Thoracic aorta (tissue), 2 donors: ENCODE results near the gene CDCA4. TPM values are rescaled to one million over a fixed set of nuclear protein-coding genes. Genes with fewer than 3 reads are reported as not detected.

ENCODE experiments used
- ATAC-seq: fragments of 150-250 bp; one replicate; pipeline ENCODE4 v1.8.0; 2017; ENCODE audit warnings: low read depth; ENCODE audit not compliant: insufficient number of reproducible peaks, low FRiP score
- DNase-seq: peaks from one replicate; pipeline ENCODE4 v3.0.0-alpha.2; 2020; ENCODE audit warnings: low spot score
- H3K27ac ChIP-seq, 2 donors: fragments of 200-600 bp; sonication (generic); 1 replicate in 1 of 2; 2 replicates in 1 of 2; pipeline ENCODE4 v1.5.1; 2016; ENCODE audit warnings: mild to moderate bottlenecking in 2 of 2, moderate library complexity in 2 of 2
- H3K27me3 ChIP-seq: fragments of 200-600 bp; sonication (generic); replicated peaks from 2 replicates; pipeline ENCODE4 v1.6.0; 2016; ENCODE audit warnings: mild to moderate bottlenecking; ENCODE audit not compliant: insufficient read depth
- H3K36me3 ChIP-seq: fragments of 200-600 bp; sonication (generic); one replicate; pipeline ENCODE4 v1.5.1; 2016
- H3K4me1 ChIP-seq, 2 donors: fragments of 200-600 bp; sonication (generic); 1 replicate in 1 of 2; 2 replicates in 1 of 2; pipeline versions ENCODE4 v1.5.1 to v1.6.0; 2016; ENCODE audit warnings: low read depth in 2 of 2, mild to moderate bottlenecking in 1 of 2; ENCODE audit not compliant: control insufficient read depth in 1 of 2
- H3K4me3 ChIP-seq: fragments of 200-600 bp; sonication (generic); 2 replicates; pipeline ENCODE4 v1.5.1; 2016; ENCODE audit warnings: mild to moderate bottlenecking
- H3K9me3 ChIP-seq: fragments of 200-600 bp; sonication (generic); 2 replicates; pipeline ENCODE4 v1.5.1; 2016
- CTCF ChIP-seq: fragments of 200-600 bp; sonication (generic); IDR thresholded peaks from one replicate; pipeline ENCODE4 v1.5.1; 2019; ENCODE audit warnings: antibody characterized with exemption
- total RNA-seq, 2 donors: library from RNA; depleted of rRNA; stranded (reverse); fragments of >200 nt; gene quantifications; one replicate each; pipeline versions ENCODE4 v1.1.0 to v1.2.3, GENCODE V29; 2016

The CDCA4 gene
- total RNA-seq, 2 donors from 2014 or later: 1.6 to 6.5 TPM

- Histone ChIP-seq H3K36me3 (no peaks in the 10 kb centered on the region), H3K27me3 (no peaks in the 10 kb centered on the region), H3K27ac (no peak overlapping the region), H3K9me3 (no peaks in the 10 kb centered on the region), H3K4me3 (no peak overlapping the region), H3K4me1 (peaks cover 4 to 27% of the 10 kb centered on the region in 2 donors)
- DNase-seq: no peak
- TF ChIP-seq CTCF: no peak
- no peak for ATAC-seq
Measured at GRCh38 chr14:104964546-104964945, 56.3 kb downstream of the CDCA4 start.

Other genes with a start within 250 kb of the CDCA4 start
- gene AKT1, start 225.3 kb downstream of the CDCA4 start, total RNA-seq: 100 to 1,000 TPM; 158 to 162 TPM
- 1 to 10 TPM; 3.2 to 4.4 TPM for gene ZBTB42, start 220.0 kb downstream of the CDCA4 start, total RNA-seq
- gene CEP170B, start 155.8 kb downstream of the CDCA4 start, total RNA-seq: 10 to 100 TPM; 35.2 to 38.2 TPM
- gene PLD4, start 96.2 kb downstream of the CDCA4 start, total RNA-seq: under 1 TPM in 1 of 2 donors, not detected in 1; 0.35 TPM
- 10 to 100 TPM; 22.6 to 47.8 TPM for gene AHNAK2, start 42.7 kb downstream of the CDCA4 start, total RNA-seq
- gene CLBA1, start 35.3 kb downstream of the CDCA4 start, total RNA-seq: 1 to 10 TPM; 3.1 to 4.6 TPM
- gene GPR132, start 44.3 kb upstream of the CDCA4 start, total RNA-seq: 10 to 100 TPM in 1 of 2 donors, 1 to 10 TPM in 1; 2.3 to 18.6 TPM
- 10 to 100 TPM in 1 of 2 donors, 1 to 10 TPM in 1; 8.8 to 12.0 TPM for gene JAG2, start 147.7 kb upstream of the CDCA4 start, total RNA-seq
- 10 to 100 TPM in 1 of 2 donors, 1 to 10 TPM in 1; 4.1 to 23.6 TPM for gene NUDT14, start 160.2 kb upstream of the CDCA4 start, total RNA-seq
- 10 to 100 TPM; 45.9 to 73.5 TPM for gene BTBD6, start 227.4 kb upstream of the CDCA4 start, total RNA-seq